ENCODE results near the gene PLP2.
A peak's percentile ranks its signal among the peaks of the same experiment; 100 is the strongest.

DNA sequence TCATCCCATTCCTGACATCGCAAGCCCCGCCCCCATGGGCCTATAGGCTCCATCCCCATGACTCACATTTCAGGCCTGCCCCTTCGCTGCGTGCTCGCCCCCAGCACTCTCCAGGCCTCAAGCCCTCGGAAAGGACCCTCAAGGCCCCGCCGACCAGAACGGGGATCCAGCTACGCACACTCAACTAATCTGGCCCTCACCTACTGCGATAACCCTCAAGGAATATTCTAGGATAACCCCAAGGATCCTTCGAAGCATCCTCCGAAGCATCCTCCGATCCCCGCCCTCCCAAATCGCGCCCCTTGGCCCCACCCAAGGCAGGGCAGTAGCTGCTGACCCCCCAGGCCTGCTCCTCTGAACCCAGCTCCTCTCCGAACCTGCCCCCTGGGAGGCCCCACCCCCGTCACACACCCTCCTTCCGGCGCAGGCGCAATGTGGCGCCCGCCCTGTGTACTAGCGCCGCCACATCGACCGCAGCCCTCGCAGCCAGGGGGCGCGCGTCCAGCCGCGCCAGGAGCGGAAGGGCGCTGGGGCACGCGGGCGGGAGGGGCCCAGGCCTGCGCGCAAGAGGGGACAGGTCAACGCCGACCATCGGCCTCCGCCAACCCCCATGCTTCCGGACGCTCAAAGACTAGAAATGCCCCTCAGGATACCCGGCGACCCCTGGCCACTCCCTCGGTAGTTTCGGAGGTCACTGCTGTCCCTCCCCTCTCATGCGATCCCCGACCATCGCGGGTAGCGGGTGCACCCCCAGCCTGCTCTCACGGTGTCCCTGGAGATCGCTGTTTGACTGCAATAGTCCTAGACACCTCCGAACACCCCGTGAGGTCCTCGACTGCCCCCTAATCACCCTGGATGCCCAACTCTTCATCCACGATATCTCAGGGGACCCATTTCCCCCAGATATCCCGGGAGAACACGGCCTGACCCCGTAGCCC lies 15.5 kb upstream of the PLP2 start:
- TF ChIP-seq, protein P1, sequence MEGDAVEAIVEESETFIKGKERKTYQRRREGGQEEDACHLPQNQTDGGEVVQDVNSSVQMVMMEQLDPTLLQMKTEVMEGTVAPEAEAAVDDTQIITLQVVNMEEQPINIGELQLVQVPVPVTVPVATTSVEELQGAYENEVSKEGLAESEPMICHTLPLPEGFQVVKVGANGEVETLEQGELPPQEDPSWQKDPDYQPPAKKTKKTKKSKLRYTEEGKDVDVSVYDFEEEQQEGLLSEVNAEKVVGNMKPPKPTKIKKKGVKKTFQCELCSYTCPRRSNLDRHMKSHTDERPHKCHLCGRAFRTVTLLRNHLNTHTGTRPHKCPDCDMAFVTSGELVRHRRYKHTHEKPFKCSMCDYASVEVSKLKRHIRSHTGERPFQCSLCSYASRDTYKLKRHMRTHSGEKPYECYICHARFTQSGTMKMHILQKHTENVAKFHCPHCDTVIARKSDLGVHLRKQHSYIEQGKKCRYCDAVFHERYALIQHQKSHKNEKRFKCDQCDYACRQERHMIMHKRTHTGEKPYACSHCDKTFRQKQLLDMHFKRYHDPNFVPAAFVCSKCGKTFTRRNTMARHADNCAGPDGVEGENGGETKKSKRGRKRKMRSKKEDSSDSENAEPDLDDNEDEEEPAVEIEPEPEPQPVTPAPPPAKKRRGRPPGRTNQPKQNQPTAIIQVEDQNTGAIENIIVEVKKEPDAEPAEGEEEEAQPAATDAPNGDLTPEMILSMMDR (IDR thresholded peaks at IDR 0.05), result peak; percentile 24 to 82 (median 56)
- peak in 1 of 2 donors; percentile 73 for TF ChIP-seq POLR2A (IDR thresholded peaks at IDR 0.05)

Measured in thyroid gland (tissue), 4 donors.